Gastroesophageal sphincter (tissue), 3 donors: Measurements from ENCODE around the gene ZNF606.

ENCODE experiments used
- POLR2A ChIP-seq, 2 donors: fragments of 450-650 bp; IDR thresholded peaks; one replicate each; pipeline ENCODE4 v1.6.1; 2017; ENCODE audit warnings: antibody characterized with exemption in 2 of 2, mild to moderate bottlenecking in 2 of 2, moderate library complexity in 1 of 2
- TF ChIP-seq, protein P1 (sequence below), 4 experiments: fragments of 200-600 bp in 2 of 4; fragments of 450-650 bp in 2 of 4; sonication (generic) in 1 of 4; IDR thresholded peaks; one replicate each; pipeline ENCODE4 v1.5.1; 2017 to 2019; ENCODE audit warnings: antibody characterized with exemption in 4 of 4, mild to moderate bottlenecking in 2 of 4, moderate library complexity in 2 of 4

- TF ChIP-seq, protein P1, sequence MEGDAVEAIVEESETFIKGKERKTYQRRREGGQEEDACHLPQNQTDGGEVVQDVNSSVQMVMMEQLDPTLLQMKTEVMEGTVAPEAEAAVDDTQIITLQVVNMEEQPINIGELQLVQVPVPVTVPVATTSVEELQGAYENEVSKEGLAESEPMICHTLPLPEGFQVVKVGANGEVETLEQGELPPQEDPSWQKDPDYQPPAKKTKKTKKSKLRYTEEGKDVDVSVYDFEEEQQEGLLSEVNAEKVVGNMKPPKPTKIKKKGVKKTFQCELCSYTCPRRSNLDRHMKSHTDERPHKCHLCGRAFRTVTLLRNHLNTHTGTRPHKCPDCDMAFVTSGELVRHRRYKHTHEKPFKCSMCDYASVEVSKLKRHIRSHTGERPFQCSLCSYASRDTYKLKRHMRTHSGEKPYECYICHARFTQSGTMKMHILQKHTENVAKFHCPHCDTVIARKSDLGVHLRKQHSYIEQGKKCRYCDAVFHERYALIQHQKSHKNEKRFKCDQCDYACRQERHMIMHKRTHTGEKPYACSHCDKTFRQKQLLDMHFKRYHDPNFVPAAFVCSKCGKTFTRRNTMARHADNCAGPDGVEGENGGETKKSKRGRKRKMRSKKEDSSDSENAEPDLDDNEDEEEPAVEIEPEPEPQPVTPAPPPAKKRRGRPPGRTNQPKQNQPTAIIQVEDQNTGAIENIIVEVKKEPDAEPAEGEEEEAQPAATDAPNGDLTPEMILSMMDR (IDR thresholded peaks at IDR 0.05): peak in 1 of 4 experiments; percentile 25
- peak in 1 of 2 donors; percentile 16 for TF ChIP-seq POLR2A (IDR thresholded peaks at IDR 0.05)
Measured at GRCh38 chr19:58009666-58010301, 7.2 kb upstream of the ZNF606 start.
